ENCODE data around the gene SLC25A45.
"Not testable (repeated sequence)": the region's sequence is repeated elsewhere in the genome, so short reads cannot be mapped to it uniquely, and the experiment has no call there.

The SLC25A45 gene

DNA sequence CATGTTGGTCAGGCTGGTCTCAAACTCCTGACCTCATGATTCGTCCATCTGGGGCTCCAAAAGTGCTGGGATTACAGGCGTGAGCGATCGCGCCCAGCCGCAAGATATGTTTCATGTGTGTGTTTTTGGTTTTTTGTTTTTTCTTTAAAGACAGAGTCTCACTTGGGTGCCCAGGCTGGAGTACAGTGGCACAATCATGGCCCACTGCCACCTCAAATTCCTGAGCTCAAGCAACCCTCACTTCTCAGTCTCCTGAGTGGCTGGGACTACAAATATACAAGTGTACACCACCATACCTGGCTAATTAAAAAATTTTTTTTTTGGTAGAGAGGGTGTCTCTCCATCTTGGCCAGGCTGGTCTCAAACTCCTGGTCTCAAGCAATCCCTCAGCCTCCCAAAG is 19.5 kb downstream of the SLC25A45 start:
- DNase-seq (ENCODE audit: low read depth in 2 of 2) = no peak

DNA sequence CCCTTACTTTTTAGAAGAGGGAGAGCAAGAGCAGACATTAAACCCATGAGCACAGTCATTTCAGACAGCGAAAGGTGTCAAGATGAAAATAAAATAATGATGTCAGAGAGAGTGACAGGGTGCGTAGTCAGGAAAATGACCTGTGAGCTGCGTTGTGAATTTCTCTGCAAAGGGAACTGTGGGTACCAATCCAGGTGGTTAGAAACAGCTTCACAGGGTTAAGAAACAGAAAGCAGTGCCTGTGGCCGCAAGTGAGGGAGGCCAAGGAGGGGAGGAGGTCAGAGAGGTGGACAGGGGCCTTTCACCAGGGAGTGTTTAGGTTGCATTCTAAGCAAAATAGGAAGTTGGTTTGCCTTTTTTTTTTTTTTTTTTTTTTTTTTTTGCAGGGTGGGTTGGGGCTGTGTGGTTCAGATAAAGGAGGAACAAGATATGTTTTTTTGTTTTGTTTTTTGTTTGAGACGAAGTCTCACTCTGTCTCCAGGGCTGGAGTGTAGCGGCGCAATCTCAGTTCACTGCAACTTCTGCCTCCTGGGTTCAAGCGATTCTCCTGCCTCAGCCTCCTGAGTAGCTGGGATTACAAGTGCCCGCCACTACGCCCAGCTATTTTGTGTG is 20.0 kb downstream of the SLC25A45 start:
- DNase-seq (ENCODE audit: low read depth in 2 of 2) = no peak

DNA sequence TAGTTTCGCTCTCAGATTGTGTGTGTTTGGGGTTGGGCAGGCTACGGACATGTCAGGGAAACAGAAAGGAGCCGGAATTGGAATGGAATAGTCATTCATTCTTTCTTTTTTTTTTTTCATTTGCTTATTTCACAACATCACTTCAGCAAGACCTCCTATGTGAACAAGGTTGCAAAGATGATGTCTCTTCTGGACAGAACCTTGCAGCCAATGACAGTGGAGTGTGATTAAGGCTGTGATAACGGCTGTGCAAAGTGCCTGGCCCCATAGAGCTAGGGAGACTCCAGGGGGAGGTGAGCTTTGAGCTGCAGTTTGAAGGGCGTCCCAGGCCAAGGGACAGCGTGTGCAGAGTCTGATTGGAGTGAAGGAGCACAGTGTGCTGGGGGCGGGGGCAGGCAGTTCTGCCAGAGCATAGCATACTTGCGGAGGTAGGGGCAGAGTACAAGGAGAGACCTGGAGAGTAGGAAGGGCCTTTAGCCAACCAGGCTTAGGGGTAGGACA is 24.5 kb downstream of the SLC25A45 start:
- no peak for DNase-seq (ENCODE audit: low read depth in 2 of 2)

DNA sequence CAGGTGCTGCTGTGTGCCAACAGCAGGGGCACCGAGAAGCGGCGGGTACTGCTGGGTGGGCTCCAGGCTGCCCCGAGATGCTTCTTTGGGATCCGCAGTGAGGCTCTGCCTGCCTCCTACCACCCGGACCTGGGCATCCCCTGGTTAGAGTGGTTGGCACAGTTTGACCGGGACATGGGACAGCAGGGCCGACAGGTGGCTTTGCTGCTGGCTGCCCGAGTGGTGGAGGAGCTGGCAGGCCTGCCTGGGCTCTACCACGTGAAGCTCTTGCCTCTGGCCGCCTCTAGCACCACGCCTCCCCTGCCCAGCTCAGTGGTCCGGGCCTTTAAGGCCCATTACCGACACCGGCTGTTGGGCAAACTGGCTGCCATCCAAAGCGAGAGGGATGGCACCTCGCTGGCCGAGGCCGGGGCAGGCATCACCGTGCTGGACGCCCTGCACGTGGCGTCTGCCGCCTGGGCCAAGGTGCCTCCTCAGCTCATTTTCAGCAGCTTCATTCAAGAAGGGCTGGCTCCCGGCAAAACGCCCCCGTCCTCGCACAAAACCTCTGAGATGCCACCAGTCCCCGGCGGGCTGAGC is 26.0 kb downstream of the SLC25A45 start:
- no peak for DNase-seq (ENCODE audit: low read depth in 2 of 2)

DNA sequence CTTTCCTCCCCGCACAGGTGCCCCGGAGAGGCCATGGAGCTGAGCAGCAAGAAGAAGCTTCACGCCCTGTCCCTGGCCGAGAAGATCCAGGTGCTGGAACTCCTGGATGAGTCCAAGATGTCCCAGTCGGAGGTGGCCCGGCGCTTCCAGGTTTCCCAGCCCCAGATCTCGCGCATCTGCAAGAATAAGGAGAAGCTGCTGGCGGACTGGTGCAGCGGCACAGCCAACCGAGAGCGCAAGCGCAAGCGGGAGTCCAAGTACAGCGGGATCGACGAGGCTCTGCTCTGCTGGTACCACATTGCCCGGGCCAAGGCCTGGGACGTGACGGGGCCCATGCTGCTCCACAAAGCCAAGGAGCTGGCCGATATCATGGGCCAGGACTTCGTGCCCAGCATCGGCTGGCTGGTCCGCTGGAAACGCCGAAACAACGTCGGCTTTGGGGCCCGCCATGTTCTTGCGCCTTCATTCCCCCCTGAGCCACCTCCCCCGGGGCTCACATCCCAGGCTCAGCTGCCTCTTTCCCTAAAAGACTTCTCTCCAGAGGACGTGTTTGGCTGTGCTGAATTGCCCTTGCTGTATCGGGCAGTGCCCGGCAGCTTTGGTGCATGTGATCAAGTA is 26.6 kb downstream of the SLC25A45 start:
- DNase-seq (ENCODE audit: low read depth in 2 of 2) = no peak

DNA sequence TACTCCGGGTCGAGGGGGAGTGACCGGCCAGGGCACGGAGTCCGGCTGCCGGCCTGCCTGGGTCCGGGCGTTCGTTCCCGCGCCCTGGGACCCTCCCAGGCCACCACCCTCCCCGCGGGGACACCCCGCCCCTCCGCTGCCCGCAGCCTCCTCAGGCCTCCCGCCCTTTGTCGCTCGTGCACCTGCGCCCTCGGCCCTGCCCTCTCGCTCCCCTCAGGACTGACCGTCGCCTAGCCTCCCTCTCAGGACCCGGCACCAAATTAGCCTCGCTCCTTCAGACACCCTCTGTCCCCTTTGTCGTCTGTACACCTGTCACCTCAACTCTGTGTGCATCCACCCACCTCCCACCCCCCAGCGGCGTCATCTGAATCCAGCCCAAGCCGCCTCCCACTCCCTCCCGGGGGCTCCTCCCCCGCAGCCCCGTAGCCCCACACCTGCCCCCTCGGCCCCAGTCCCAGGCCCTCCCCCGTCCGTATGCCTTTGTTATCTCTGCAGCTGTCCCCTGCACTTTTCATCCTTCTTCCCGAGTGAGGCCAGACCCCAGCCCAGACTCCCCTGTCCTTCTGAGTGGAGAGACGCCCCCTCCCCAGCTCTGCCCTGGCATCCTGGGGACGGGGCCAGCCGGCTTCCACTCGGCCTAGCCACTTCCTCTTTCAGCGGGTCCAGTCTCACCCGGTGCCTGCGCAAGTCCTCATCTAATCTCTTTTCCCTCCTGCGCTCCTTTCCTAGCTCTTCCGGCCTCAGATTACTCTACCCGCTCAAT is 27.3 kb downstream of the SLC25A45 start:
- DNase-seq (ENCODE audit: low read depth in 2 of 2) = peak; percentile 44 to 56

DNA sequence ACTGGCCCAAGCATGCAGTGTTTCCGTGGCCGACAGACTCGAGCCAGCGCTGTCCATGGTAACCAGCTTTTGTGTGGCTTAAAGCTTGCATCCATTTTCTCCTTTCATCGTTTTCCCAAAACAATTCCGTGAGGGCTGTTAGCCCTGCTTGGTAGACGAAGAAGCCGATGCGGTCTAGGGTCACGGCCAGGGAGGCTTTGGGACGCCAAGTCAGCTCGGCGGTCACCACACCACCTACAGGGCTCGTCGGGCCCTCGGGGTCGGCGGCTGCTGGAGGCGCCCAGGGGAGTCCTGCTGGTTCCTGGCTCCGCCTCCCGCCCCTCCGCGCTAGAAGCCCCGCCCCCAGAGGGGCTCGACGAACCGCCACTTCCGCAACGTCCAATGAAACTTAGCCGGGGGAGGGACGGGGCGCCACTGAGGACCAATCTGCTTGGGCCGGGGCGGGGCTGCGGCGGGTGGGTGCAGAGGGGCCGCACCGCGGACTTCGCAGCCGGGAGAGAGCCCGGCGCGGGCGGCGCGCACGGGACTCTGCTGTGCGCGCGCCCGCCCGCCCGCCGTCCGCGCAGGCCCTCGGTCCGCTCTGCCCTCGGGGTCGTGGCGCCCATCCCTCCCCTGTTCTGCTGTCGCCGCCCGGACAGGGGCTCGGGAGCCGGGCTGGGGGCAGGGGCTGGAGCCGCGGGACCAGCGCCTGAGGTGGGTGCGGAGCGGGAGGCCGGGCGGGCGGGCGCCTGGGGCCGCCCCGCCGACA is 28.0 kb downstream of the SLC25A45 start, which contains the start of gene TIGD3:
TSS of gene TIGD3 (plus strand) at position 487 of the 748 bp plus-strand sequence. CDS start 1,058 bp downstream, outside the sequence.
- peak; percentile 95 to 97 for DNase-seq (ENCODE audit: low read depth in 2 of 2)

DNA sequence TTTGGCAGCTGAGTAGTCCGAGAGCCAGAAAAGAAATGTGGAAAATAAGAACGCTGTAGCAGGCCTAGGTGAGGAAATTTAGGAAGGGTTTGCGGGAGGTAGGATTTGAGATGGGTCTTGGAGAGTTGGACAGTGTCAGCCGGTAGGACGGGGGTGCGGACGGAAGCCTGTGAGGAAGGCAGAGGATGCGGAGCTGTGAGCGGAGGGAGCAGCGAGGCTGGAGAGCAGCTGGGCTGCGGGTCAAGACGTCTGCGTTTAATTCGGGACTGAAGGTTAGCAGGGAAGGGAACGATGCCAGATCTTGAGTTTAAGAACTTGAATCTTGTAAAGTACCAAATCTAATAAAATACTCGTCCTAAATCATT is 28.6 kb downstream of the SLC25A45 start:
- no peak for DNase-seq (ENCODE audit: low read depth in 2 of 2)

DNA sequence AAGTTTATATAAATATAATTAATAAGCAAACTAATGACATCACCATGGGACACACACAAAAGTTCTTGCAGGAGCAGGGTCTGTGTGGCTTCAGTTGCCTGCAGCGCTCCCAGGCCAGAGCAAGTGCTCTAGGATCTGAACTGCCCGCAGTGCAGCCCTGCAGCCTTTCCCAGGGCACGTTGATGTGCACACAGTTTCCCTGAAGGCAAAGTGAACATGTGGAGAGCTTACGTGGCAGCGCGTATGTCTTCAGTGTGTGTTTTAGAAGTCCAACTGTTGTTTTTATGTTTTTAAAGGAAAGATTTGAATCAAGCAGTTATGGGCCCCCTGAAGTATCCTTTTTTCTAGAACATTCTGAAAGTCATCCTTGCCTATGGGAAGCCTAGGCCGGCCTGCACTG is 29.1 kb downstream of the SLC25A45 start:
- no peak for DNase-seq (ENCODE audit: low read depth in 2 of 2)

DNA sequence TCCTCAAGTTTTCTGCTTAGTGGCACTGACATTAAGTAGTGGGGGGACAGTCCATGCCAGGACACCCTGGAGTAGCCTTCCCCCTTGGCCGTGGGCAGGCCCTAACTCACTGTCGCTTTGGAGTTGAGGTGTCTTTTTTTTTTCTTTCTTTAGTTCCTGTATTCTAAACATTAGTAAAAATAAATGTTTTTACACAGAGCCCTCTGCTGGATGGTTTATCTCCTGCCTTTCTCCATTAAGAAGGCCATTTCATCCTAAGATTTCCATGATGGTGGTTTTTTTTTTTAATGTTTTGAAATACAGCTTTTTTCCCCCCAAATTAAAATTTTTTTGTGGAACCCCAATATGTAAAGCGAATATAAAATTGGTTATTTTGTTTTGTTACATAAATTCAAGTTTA is 29.7 kb downstream of the SLC25A45 start:
- DNase-seq (ENCODE audit: low read depth in 2 of 2) = no peak

DNA sequence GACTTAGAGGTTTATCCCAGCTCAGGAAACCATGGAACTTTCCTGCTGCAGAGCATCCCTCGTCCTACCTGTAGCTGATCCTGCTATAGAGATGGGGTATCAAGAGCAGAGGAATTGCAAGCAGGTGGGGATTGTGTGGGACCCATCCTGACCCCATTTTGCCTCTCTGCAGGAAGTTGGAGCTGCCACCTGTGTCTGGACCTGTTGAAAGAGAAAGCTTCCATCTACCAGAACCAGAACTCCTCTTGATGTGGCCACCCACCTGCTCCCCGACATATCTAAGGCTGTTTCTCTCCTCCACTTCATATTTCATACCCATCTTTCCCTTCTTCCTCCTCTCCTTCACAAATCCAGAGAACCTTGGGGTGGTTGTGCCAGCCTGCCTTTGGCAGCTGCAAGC is 30.9 kb downstream of the SLC25A45 start:
- DNase-seq (ENCODE audit: low read depth in 2 of 2) = no peak

DNA sequence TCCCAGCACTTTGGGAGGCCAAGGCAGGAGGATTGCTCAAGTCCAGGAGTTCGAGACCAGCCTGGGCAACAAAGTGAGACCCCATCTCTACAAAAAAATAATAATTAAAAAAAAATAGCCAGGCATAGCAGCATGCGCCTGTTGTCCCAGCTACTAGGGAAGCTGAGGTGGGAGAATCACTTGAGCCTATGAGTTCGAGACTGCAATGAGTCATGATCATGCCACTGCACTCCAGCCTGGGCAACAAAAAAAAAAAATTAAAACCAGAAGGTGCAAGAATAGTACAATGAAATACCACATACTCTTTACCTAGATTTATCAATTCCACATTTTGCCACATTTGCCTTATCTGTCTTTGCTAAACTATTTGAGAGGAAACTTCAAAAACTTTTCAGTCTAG is 40.6 kb downstream of the SLC25A45 start:
- DNase-seq (ENCODE audit: low read depth in 2 of 2) = no peak

DNA sequence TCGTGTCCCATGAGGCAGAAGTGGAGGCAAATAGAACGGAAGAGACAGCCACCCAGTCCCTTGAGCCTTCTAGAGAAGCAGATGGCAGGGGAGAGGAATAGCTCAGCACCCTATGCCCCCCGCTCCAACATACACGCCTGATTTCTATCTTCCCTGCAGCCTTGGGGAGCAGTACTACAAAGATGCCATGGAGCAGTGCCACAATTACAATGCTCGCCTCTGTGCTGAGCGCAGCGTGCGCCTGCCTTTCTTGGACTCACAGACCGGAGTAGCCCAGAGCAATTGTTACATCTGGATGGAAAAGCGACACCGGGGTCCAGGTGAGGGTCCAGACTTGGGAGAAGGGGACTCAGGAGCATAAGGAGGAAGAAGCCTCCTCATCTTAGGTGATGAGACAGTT is 42.2 kb downstream of the SLC25A45 start:
- DNase-seq (ENCODE audit: low read depth in 2 of 2) = no peak

DNA sequence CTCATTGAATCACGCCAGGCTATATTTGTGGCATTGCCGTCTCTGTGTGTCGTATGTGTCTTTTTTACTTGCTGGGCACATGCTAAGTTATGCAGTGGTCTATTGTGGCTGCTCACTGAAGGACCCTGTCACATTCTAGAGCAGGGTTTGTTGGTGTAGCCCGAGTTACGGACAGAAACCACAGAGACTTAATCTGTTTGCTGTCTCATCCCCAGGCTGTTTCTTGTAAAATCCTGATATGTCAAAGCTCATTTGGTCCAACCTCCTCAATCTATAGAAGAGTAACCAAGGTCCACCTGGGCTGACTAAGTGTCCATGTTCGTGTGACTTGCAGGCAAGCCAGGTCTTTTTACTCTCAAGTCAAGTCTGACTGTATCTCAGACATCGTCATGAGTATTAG is 43.8 kb downstream of the SLC25A45 start:
- DNase-seq (ENCODE audit: low read depth in 2 of 2) = no peak

DNA sequence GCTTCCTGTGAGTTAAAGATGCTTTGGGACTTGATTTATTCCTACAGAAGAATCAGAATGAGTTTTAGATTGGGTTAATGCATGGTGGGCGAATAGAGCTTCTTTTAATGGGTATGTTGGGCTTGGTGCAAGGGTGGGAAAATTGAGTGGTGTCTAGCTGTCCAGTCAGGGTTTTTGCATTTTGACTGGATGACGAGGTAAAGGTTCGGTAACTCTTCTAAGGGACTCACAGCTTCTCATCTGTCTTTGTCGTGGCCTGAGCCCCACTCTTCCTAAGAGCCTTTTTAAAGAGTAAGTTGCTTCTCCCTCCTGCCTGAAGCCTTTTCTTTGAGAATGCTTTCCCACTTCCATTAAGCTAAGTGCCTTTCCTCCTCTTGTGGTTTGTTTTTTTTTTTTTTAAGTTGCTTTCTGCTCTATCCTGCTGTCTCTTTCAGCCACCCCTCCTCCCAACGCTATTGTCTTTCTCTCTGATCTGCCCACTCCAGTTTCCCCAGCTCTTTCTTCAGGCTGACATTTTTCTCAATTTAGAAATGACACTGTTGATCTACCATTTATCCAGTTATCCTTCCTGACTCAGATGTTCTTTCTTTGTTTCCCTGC is 47.6 kb downstream of the SLC25A45 start:
- DNase-seq (ENCODE audit: low read depth in 2 of 2) = no peak

DNA sequence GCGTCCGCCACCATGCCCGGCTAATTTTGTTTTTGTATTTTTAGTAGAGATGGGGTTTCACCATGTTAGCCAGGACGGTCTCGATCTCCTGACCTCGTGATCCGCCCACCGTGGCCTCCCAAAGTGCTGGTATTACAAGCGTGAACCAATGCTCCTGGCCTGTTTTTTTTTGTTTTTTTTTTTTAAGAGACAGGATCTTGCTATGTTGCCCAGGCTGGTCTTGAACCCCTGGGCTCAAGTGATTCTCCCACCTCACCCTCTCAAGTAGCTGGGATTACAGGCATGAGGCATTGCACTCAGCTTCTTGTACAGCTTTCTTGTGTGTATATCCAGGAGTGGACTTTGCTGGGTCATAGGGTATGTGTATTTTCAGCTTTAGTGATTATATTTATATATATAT is 49.9 kb downstream of the SLC25A45 start:
- not testable (repeated sequence) for DNase-seq (ENCODE audit: low read depth in 2 of 2)

DNA sequence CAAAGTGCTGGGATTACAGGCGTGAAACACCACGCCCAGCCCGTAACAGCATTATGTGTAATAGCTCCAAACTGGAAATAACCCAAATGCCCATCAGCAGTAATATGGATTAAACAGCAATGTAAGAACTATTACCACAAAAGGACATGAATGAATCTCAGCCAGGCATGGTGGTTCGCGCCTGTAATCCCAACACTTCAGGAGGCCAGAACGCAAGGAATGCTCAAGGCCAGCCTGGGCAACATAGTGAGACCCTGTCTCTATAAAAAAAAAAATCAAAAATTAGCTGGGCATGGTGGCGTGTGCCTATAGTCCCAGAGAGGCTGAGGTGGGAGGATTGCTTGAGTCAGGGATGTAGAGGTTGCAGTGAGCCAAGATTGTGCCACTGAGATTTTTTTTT is 51.9 kb downstream of the SLC25A45 start:
- no peak for DNase-seq (ENCODE audit: low read depth in 2 of 2)

DNA sequence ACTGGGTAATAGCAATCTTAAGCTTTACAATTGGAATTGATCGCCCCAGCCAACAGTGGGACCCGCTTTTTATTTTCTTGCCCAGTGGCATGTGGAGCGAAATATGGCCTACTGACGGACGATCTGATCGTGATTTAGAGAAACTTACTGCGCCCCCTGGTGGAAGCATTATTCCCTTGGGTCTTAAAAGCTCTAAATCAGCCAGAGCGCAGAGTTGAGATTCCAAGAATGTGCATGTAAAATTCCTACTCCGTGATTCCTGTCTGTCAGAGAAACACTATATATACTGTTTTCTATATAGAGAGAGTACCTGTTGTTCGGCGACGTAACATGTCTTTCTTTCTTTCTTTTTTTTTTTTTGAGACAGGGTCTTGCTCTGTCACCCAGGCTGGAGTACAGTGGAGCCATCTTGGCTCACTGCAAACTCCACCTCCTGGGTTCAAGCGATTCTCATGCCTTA is 52.5 kb downstream of the SLC25A45 start:
- DNase-seq (ENCODE audit: low read depth in 2 of 2) = peak; percentile 63 to 85

DNA sequence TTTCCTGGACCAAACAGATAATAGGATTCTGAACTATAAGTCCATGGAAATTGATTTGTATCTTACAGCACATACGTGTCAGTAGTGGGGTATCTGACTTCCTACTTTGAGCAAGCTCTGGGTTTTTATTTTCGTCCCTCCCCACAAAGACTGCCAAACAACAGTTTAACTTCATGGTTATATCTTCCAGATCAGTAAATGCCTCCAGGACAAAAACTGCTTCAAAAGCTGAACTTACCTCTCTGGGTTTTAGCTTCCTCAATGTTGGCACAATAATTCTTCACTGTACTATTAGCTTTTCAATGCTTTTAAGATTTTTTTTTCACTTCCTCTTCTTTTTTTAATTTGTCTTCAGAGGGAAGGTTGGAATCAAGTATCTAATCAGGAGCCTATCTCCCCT is 53.0 kb downstream of the SLC25A45 start:
- no peak for DNase-seq (ENCODE audit: low read depth in 2 of 2)

DNA sequence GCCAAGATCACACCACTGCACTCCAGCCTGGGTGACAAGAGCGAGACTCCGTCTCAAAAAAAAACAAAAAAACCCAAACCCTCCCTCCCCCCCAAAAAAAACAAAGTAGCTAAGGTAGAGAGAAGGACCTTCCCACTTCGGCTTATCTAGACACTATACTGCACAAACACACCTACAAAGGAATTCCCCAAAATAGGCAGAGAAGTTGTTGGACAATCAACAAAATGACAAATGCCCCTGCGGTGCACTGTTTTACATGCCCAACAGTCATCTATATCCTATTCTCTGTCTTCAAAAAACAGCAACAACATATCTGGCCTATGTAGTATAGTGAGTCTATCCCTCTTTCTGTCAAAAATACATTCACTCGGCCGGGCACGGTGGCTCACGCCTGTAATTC is 55.4 kb downstream of the SLC25A45 start:
- no peak for DNase-seq (ENCODE audit: low read depth in 2 of 2)

DNA sequence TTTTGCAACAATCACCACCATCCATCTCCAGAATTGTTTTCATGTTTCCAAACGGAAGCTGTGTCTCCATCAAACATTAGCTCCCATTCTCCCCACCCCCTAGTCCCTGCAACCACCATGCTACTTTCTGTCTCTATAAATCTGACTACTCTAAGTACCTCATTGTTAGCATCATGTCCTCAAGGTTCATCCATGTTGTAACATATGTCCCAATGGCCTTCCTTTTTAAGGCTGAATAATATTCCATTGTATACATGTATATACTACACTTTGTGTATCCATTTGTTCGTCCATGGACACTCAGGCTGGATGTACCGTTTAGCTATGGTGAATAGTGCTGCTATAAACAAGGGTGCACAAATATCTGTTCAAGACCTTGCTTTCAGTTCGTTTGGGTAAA is 57.0 kb downstream of the SLC25A45 start:
- no peak for DNase-seq (ENCODE audit: low read depth in 2 of 2)

Data from stimulated activated CD4-positive, alpha-beta T cell treated with anti-CD3 and anti-CD28 coated beads, Interleukin-1b, Interleukin-23, amount 100 ng/mL, for 4 hours (primary cell).